GM08714 (cell line): Measurements from ENCODE around the gene ELANE.

Source experiments
- H3K4me3 ChIP-seq: fragments of 200-500 bp; sonication (Bioruptor generic); 2 replicates; pipeline ENCODE4 v1.5.1; 2014; ENCODE audit warnings: mild to moderate bottlenecking, low read length, inconsistent platforms
- ZNF274 ChIP-seq: IDR thresholded peaks from 2 replicates; pipeline ENCODE4 v1.6.1; 2012; ENCODE audit warnings: mild to moderate bottlenecking, low read depth, low read length

Gene ELANE

GRCh38 chr19:892894-893689 is 41.0 kb downstream of the ELANE start, which contains the start of the genes MED16 and RNU6-9:
Gene MED16 (minus strand): TSS chr19:893187. CDS start chr19:891131, 2,056 bp downstream.
Gene RNU6-9 (plus strand): TSS chr19:893484.
- peak within 1 kb of the TSS; percentile 92 for H3K4me3 ChIP-seq
- TF ChIP-seq ZNF274 = no peak

GRCh38 chr19:896434-896833 is 44.3 kb downstream of the ELANE start:
- TF ChIP-seq ZNF274 = no peak
- H3K4me3 ChIP-seq = no peak overlapping the region

- no peak for TF ChIP-seq ZNF274
- no peak overlapping the region for H3K4me3 ChIP-seq
These were observed 44.9 kb downstream of the ELANE start for GRCh38 chr19:896999-897398.

- TF ChIP-seq ZNF274 = no peak
- H3K4me3 ChIP-seq = no peak overlapping the region
These were observed 45.4 kb downstream of the ELANE start for GRCh38 chr19:897442-898039.

GRCh38 chr19:898663-899062 is 46.6 kb downstream of the ELANE start:
- H3K4me3 ChIP-seq = no peak overlapping the region
- no peak for TF ChIP-seq ZNF274

GRCh38 chr19:899336-900042 is 47.4 kb downstream of the ELANE start:
- TF ChIP-seq ZNF274 = no peak
- no peak overlapping the region for H3K4me3 ChIP-seq

GRCh38 chr19:900043-900301 is 47.9 kb downstream of the ELANE start:
- H3K4me3 ChIP-seq = no peak overlapping the region
- TF ChIP-seq ZNF274 = no peak

- TF ChIP-seq ZNF274 = no peak
- H3K4me3 ChIP-seq = no peak overlapping the region
These were observed 48.4 kb downstream of the ELANE start for GRCh38 chr19:900302-901111.

- no peak for TF ChIP-seq ZNF274
- no peak overlapping the region for H3K4me3 ChIP-seq
These were observed 49.4 kb downstream of the ELANE start for GRCh38 chr19:901216-902092.

- H3K4me3 ChIP-seq = no peak overlapping the region
- no peak for TF ChIP-seq ZNF274
These were observed 49.9 kb downstream of the ELANE start for GRCh38 chr19:902093-902370.

GRCh38 chr19:902446-903226 is 50.5 kb downstream of the ELANE start:
- TF ChIP-seq ZNF274 = no peak
- H3K4me3 ChIP-seq = no peak overlapping the region

GRCh38 chr19:903266-903797 is 51.2 kb downstream of the ELANE start:
- TF ChIP-seq ZNF274 = no peak
- H3K4me3 ChIP-seq = no peak overlapping the region

GRCh38 chr19:904545-904944 is 52.4 kb downstream of the ELANE start:
- no peak overlapping the region for H3K4me3 ChIP-seq
- TF ChIP-seq ZNF274 = no peak
